ENCODE data around the gene ADGRD1. TPM values are rescaled to one million over a fixed set of nuclear protein-coding genes. Genes with fewer than 3 reads are reported as not detected.

Gene ADGRD1
- total and polyA plus RNA-seq, 2 of the 8 experiments (the other 6 are each of a cell fraction or from before 2014, with no cell fraction given) = 0.36 to 0.48 TPM

GRCh38 chr12:131153956-131154355 is 200.2 kb downstream of the ADGRD1 start:
- Histone ChIP-seq H3K79me2 (ENCODE audit: control insufficient read depth in 1 of 2, insufficient read depth in 2 of 2, low read length in 2 of 2) (no peaks in the 10 kb centered on the region), H4K8ac (ENCODE audit: extremely low read depth, insufficient read depth, low read length) (no peak overlapping the region), H4K91ac (replicated peaks; ENCODE audit: insufficient read length, low read length) (no peak overlapping the region), H4K5ac (ENCODE audit: insufficient read length, low read depth, low read length) (no peak overlapping the region), H2BK15ac (ENCODE audit: low read length) (no peak overlapping the region), H3K9ac (replicated peaks in 1 of 4; ENCODE audit: extremely low read depth in 1 of 4, low read depth in 3 of 4, low read length in 3 of 4) (no peak overlapping the region), H3K4ac (replicated peaks; ENCODE audit: insufficient read length, low read depth, low read length) (no peak overlapping the region), H3K4me3 (ENCODE audit: extremely low read depth in 1 of 4, insufficient read depth in 2 of 4, low read depth in 3 of 4, low read length in 4 of 4) (no peak overlapping the region), H3K4me1 (replicated peaks in 1 of 4; ENCODE audit: control insufficient read depth in 3 of 4, insufficient read depth in 4 of 4, low read length in 3 of 4) (no peaks in the 10 kb centered on the region), H4K20me1 (replicated peaks in 1 of 2; ENCODE audit: control insufficient read depth in 1 of 2, insufficient read depth in 2 of 2, low read length in 2 of 2) (no peaks in the 10 kb centered on the region), H3K79me1 (ENCODE audit: low read depth, low read length) (no peaks in the 10 kb centered on the region), H3K27me3 (replicated peaks in 1 of 4; ENCODE audit: control insufficient read depth in 3 of 4, extremely low read depth in 1 of 4, insufficient read depth in 3 of 4, low read length in 3 of 4) (no peaks in the 10 kb centered on the region), H3K14ac (ENCODE audit: insufficient read length) (peak overlapping the region; percentile 24), H2BK20ac (ENCODE audit: low read length) (no peak overlapping the region), H3K56ac (replicated peaks; ENCODE audit: insufficient read length, low read depth, low read length) (no peak overlapping the region), H3K23me2 (ENCODE audit: low read depth, low read length) (0 out of 2 replicates have a peak, but pooled peaks cover 2% of the 10 kb centered on the region), H2AK5ac (ENCODE audit: low read depth, low read length) (no peak overlapping the region), H2BK12ac (ENCODE audit: low read depth, low read length) (no peak overlapping the region), H3K18ac (ENCODE audit: extremely low read depth, low read length) (no peak overlapping the region), H2AFZ (ENCODE audit: low read length) (no peak overlapping the region), H3K9me3 (ENCODE audit: insufficient read depth in 2 of 2, low read depth in 1 of 2, low read length in 1 of 2) (no peaks in the 10 kb centered on the region), H3K4me2 (ENCODE audit: insufficient read depth in 1 of 2, low read depth in 2 of 2, low read length in 2 of 2) (no peak overlapping the region), H3K27ac (ENCODE audit: low read depth, low read length) (no peak overlapping the region), H3K36me3 (ENCODE audit: control insufficient read depth in 2 of 4, insufficient read depth in 4 of 4, low read length in 3 of 4) (no peaks in the 10 kb centered on the region), H2BK5ac (ENCODE audit: low read depth, low read length) (no peak overlapping the region), H2BK120ac (replicated peaks; ENCODE audit: low read depth, low read length) (no peak overlapping the region), H3K23ac (ENCODE audit: insufficient read length) (no peak overlapping the region)
- 91% methylated on average over 5 of the region's 5 CpGs; no CpG with 5 or more reads in 1 of the 2 experiments for WGBS, 2 experiments (ENCODE audit: extremely low coverage in 1 of 2, insufficient coverage in 1 of 2, insufficient read length in 1 of 2, insufficient replicate concordance in 2 of 2, low coverage in 1 of 2, low lambda C conversion rate in 2 of 2, missing lambda C conversion rate in 1 of 2)
- POLR2A ChIA-PET (ENCODE audit: partially characterized antibody) = no interaction called here
- TF ChIP-seq CBX8 (IDR thresholded peaks at IDR 0.05; ENCODE audit: borderline replicate concordance, low read depth, low read length) = no peak
- TF ChIP-seq CREB1 (IDR thresholded peaks at IDR 0.05) = no peak
- TF ChIP-seq KDM5A (IDR thresholded peaks at IDR 0.05; ENCODE audit: low read length) = no peak
- TF ChIP-seq CHD2 (IDR thresholded peaks at IDR 0.05; ENCODE audit: low read length) = no peak
- TF ChIP-seq SUZ12 (IDR thresholded peaks at IDR 0.05; ENCODE audit: low read length) = no peak
- TF ChIP-seq MAFK (IDR thresholded peaks at IDR 0.05; ENCODE audit: low read depth, low read length) = no peak
- TF ChIP-seq BACH1 (IDR thresholded peaks at IDR 0.05; ENCODE audit: low read length) = no peak
- TF ChIP-seq BRCA1 (IDR thresholded peaks at IDR 0.05; ENCODE audit: low read depth, low read length) = no peak
- TF ChIP-seq EP300 (IDR thresholded peaks at IDR 0.05; ENCODE audit: borderline replicate concordance in 1 of 2, low read depth in 2 of 2, low read length in 2 of 2) = no peak
- TF ChIP-seq ASH2L (IDR thresholded peaks at IDR 0.05; ENCODE audit: low read length) = no peak
- DNase-seq (ENCODE audit: low read depth in 1 of 2, low spot score in 2 of 2) (no peak), FAIRE-seq (no peak)
- CTCF ChIA-PET (ENCODE audit: partially characterized antibody) = interaction anchor here (1.1 kb wide), 1 partner anchor 22 kb away, joined by 3 read pairs; no protein-coding TSS in a partner anchor

All from H1 (cell line).